GM19328 (cell line): ENCODE measurements around the gene CYP11A1.

Source experiments
- ATAC-seq: cut with Tn5 transposase; IDR thresholded peaks from one replicate; pipeline ENCODE4 v1.9.1; 2021; ENCODE audit warnings: mild to moderate bottlenecking, moderate library complexity; ENCODE audit not compliant: unreplicated experiment

The CYP11A1 gene

GRCh38 chr15:74328331-74329056, 39.0 kb downstream of the CYP11A1 start:
- no peak for ATAC-seq

GRCh38 chr15:74327756-74328155, 39.7 kb downstream of the CYP11A1 start:
- no peak for ATAC-seq

DNA sequence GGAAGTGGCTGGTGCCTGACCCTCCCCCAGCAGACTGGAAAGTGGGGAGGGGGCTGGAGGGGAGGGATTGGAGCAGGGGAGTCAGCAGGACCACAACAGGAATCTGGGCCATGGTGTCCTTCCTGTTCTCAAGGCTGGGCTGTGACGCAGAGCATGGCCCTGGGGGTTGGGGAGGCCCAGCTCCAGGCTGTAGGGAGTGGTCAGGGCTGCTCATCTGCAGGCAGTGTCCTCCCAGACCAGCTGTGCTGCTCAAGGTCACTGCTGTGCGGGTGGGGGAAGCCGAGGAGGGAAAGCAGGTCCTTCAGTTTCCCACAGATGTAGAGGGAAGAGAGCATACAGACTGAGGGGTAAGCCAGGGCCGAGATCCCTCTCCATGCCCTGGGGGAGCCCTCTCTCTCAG, 40.7 kb downstream of the CYP11A1 start:
- ATAC-seq, result no peak

- no peak for ATAC-seq
Measured at GRCh38 chr15:74324714-74325113, 42.7 kb downstream of the CYP11A1 start.

- ATAC-seq, result no peak
Measured at GRCh38 chr15:74322558-74323180, 44.8 kb downstream of the CYP11A1 start.

DNA sequence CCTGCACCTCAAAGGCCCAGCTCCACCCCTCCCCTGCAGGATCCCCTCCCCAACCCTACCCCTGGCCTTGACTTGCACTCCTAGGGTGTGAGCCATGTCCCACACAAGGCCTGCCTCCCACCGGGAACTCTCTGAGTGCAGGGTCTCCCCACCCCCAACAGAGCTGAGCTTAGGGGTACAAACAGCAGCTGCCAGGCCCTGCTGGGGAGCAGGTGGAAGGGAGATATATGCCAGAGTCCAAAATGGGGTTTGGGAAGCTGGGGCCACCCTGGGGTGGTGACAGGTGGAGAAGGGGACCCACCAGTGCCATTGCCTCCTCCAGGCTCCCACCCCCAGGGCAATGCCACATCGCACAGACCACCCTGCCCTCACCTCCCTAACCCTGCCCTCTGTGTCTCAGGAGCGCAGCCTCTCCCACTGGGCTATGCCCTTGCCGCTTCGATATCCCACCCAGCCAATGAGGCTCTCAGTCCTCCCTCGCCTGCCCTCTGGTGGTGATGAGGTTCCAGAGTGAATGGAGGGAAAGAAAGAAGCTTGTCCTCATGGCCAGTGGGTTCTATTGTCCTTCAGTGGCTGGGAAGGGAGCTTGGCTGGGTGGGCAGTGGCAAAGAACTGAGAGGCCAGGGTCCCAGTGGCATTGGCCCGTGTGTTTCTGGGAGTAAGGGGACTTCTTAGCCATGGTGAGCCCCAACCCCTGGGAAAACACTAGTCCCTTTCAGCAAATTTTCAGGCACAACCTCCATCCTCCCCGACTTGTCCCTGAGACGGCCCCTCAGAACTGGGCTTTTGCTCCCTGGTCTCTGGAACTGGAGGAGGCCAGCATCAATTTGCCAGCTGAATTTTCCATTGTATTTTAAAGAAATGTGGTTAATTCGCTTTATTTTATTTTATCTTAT, 46.8 kb downstream of the CYP11A1 start:
- ATAC-seq, result no peak

DNA sequence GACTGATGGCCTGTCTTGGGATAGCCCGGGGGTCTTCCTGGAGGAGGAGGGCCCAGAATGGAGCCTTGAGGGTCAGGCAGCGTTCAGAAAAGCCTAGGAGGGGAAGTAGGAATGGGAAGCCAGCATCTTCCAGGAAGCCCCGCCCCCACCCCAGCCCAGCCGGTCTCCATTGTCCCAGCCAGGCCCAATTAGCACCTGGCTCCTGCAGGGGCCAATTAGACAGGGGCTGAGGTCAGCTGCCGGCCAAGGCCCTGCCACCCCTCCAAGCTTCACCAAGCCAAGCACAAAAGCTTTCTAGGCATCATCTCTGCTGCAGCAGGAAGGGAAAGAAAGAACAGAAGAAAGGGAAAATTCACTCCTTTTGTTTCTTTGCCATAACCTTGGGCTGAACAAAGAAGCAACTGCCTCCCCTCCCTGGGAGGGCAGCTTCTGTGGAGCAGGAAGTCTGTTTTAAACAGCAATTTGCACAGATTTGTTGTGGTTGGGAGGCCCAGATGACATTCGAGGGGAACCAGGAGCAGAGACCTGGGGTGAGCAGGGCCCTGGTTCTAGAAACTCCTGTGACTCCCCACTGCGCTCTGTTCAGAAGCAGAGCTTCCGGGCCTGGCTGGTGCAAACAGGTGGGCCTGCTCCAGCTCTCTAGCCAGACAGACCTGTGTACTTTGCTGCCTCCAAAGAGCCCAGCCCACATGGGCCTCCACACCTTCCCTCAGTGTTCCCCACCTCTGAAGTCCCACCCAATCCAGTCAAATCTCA, 47.7 kb downstream of the CYP11A1 start:
- no peak for ATAC-seq

- ATAC-seq, result no peak
Measured at GRCh38 chr15:74319138-74319460, 48.3 kb downstream of the CYP11A1 start.

DNA sequence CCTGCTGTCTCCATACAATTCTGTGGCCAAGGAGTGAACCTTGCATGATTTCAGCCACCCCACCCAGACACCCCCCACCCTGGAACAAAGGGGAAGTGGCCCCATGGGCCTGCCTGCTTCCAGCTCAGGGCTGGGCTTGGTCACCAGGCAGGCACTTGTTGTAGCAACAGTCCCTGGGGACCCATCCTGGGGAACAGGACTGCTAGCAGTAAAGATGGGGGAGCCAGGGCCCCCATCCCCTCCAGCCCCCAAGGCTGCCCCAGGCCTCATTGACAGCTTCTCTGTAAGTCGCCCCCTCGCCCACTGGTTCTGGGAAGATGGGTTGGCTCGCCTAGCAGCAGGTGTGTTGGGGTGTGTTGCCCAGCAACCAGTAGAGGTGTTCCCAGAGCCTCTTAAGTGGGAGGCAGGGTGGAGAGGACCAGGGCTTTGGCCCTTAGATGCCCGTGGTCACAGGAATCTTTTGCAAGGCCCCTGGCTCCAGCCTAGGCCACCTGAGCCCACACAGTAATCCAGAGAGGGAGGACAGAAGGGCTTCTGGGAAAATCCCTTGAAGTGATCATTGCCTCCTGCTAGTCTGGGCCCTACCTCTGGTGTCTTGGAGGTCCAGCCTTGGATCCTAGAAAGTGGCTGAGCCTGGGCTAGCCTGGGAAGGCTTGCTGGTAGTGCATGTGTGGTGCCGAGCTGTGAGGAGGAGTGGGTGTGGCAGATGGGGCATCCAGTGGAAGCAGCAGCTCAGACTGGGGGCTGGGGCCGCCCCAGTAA, 48.9 kb downstream of the CYP11A1 start:
- ATAC-seq, result no peak

GRCh38 chr15:74317820-74318375, 49.5 kb downstream of the CYP11A1 start:
- ATAC-seq, result no peak

- ATAC-seq, result no peak
Measured at GRCh38 chr15:74316141-74316540, 51.3 kb downstream of the CYP11A1 start.

- ATAC-seq, result no peak
Measured at GRCh38 chr15:74315626-74316025, 51.8 kb downstream of the CYP11A1 start.

- ATAC-seq, result no peak
Measured at GRCh38 chr15:74314795-74315438, 52.5 kb downstream of the CYP11A1 start.

- ATAC-seq, result no peak
Measured at GRCh38 chr15:74313889-74314288, 53.6 kb downstream of the CYP11A1 start.

GRCh38 chr15:74312445-74313007, 54.9 kb downstream of the CYP11A1 start:
- no peak for ATAC-seq

- no peak for ATAC-seq
Measured at GRCh38 chr15:74311734-74312444, 55.6 kb downstream of the CYP11A1 start.

- ATAC-seq, result no peak
Measured at GRCh38 chr15:74307827-74308811, 59.3 kb downstream of the CYP11A1 start.
